Neutrophil (primary cell): ENCODE measurements around the gene PNMA1.

Experiments
- H3K27ac ChIP-seq: fragments of 200-600 bp; sonication (generic); 2 replicates; pipeline ENCODE4 v1.5.1; 2016; ENCODE audit warnings: mild to moderate bottlenecking, moderate library complexity
- H3K27me3 ChIP-seq: fragments of 200-600 bp; sonication (generic); 2 replicates; pipeline ENCODE4 v1.6.0; 2016; ENCODE audit warnings: mild to moderate bottlenecking
- H3K36me3 ChIP-seq: fragments of 200-600 bp; sonication (generic); 2 replicates; pipeline ENCODE4 v1.5.1; 2017
- H3K4me1 ChIP-seq, 2 experiments: fragments of 200-600 bp in 1 of 2; sonication (generic) in 1 of 2; 1 replicate in 1 of 2; 2 replicates in 1 of 2; pipeline versions ENCODE4 v1.5.1 to v1.6.1; 2013 to 2016; ENCODE audit warnings: low read depth in 1 of 2, low read length in 1 of 2, mild to moderate bottlenecking in 1 of 2, moderate library complexity in 1 of 2; ENCODE audit not compliant: control insufficient read depth in 1 of 2, insufficient read depth in 1 of 2
- H3K4me3 ChIP-seq, 2 experiments: fragments of 200-600 bp in 1 of 2; sonication (generic) in 1 of 2; 1 replicate in 1 of 2; 2 replicates in 1 of 2; pipeline ENCODE4 v1.5.1; 2013 to 2016; ENCODE audit warnings: low read depth in 1 of 2, low read length in 1 of 2, mild to moderate bottlenecking in 1 of 2, moderate library complexity in 1 of 2
- H3K9me3 ChIP-seq: fragments of 200-600 bp; sonication (generic); 2 replicates; pipeline ENCODE4 v1.5.1; 2016
- CTCF ChIP-seq: fragments of 200-600 bp; sonication (generic); IDR thresholded peaks from 2 replicates; pipeline ENCODE4 v1.5.1; 2016; ENCODE audit warnings: antibody characterized with exemption

The PNMA1 gene

GRCh38 chr14:73753124-73753886 is 39.1 kb upstream of the PNMA1 start:
- Histone ChIP-seq H3K36me3 (no peaks in the 10 kb centered on the region), H3K4me3 (peak overlapping the region in 1 of 2 experiments; percentile 50), H3K9me3 (no peaks in the 10 kb centered on the region), H3K27me3 (no peaks in the 10 kb centered on the region), H3K27ac (peak overlapping the region; percentile 86), H3K4me1 (peaks cover 87 to 89% of the 10 kb centered on the region in 2 experiments)
- TF ChIP-seq CTCF: no peak

GRCh38 chr14:73752297-73752992 is 38.3 kb upstream of the PNMA1 start:
- Histone ChIP-seq H3K4me1 (peaks cover 83 to 89% of the 10 kb centered on the region in 2 experiments), H3K4me3 (no peak overlapping the region)
- TF ChIP-seq CTCF: no peak

GRCh38 chr14:73751157-73751691 is 37.0 kb upstream of the PNMA1 start:
- no peaks in the 10 kb centered on the region for H3K36me3 ChIP-seq
- no peaks in the 10 kb centered on the region for H3K9me3 ChIP-seq
- no peaks in the 10 kb centered on the region for H3K27me3 ChIP-seq
- peak overlapping the region in 1 of 2 experiments; percentile 26 for H3K4me3 ChIP-seq
- H3K27ac ChIP-seq: peak overlapping the region; percentile 86
- no peak for TF ChIP-seq CTCF
- H3K4me1 ChIP-seq: peaks cover 83 to 91% of the 10 kb centered on the region in 2 experiments

More at GRCh38 chr14:73752297-73752992, 38.3 kb upstream of the PNMA1 start:
- Histone ChIP-seq H3K27ac (peak overlapping the region; percentile 86), H3K36me3 (no peaks in the 10 kb centered on the region), H3K9me3 (no peaks in the 10 kb centered on the region), H3K27me3 (no peaks in the 10 kb centered on the region)

- Histone ChIP-seq H3K9me3 (no peaks in the 10 kb centered on the region), H3K27ac (peak overlapping the region; percentile 86), H3K4me1 (peaks cover 83 to 91% of the 10 kb centered on the region in 2 experiments), H3K27me3 (no peaks in the 10 kb centered on the region), H3K36me3 (no peaks in the 10 kb centered on the region), H3K4me3 (no peak overlapping the region)
- no peak for TF ChIP-seq CTCF
These were observed 36.3 kb upstream of the PNMA1 start for GRCh38 chr14:73750531-73750901.

GRCh38 chr14:73749706-73750530 is 35.7 kb upstream of the PNMA1 start:
- Histone ChIP-seq H3K9me3 (no peaks in the 10 kb centered on the region), H3K4me1 (peaks cover 83 to 91% of the 10 kb centered on the region in 2 experiments), H3K4me3 (no peak overlapping the region), H3K27me3 (no peaks in the 10 kb centered on the region), H3K36me3 (no peaks in the 10 kb centered on the region), H3K27ac (peak overlapping the region; percentile 86)
- no peak for TF ChIP-seq CTCF
